WTC11 (cell line): Measurements from ENCODE around the gene FUT8. TPM values are rescaled to one million over a fixed set of nuclear protein-coding genes. Genes with fewer than 3 reads are reported as not detected.

Experiments used
- ATAC-seq: fragments of 200-7000 bp; cut with Tn5 transposase; 2 replicates; pipeline ENCODE4 v1.10.0; 2021; ENCODE audit warnings: mild to moderate bottlenecking, moderate library complexity
- CTCF ChIA-PET: fragments of 300-600 bp; sonication (Branson Sonifier 250); formaldehyde crosslinking; loops from one replicate; lab custom pipeline; 2021; ENCODE audit warnings: antibody characterized with exemption; lab: Charles Lee
- POLR2A ChIA-PET: fragments of 350-600 bp; sonication (Branson Sonifier 250); formaldehyde crosslinking; loops from one replicate; lab custom pipeline; 2021; ENCODE audit warnings: antibody characterized with exemption; lab: Charles Lee
- DNase-seq: peaks from one replicate; pipeline ENCODE4 v3.0.0; 2021; ENCODE audit warnings: low spot score
- H3K27ac Mint-ChIP-seq: 2 replicates; pipeline ENCODE4 v1.8.0; 2021; ENCODE audit warnings: mixed read lengths
- H3K27me3 Mint-ChIP-seq: 2 replicates; pipeline ENCODE4 v1.8.0; 2021; ENCODE audit warnings: low read depth, mild to moderate bottlenecking, moderate library complexity, mixed read lengths
- H3K36me3 Mint-ChIP-seq: 2 replicates; pipeline ENCODE4 v1.8.0; 2021; ENCODE audit warnings: mixed read lengths
- H3K4me1 Mint-ChIP-seq: 2 replicates; pipeline ENCODE4 v1.8.0; 2022; ENCODE audit warnings: mixed read lengths
- H3K4me3 Mint-ChIP-seq: 2 replicates; pipeline ENCODE4 v1.8.0; 2021; ENCODE audit warnings: mild to moderate bottlenecking, moderate library complexity, mixed read lengths
- H3K9me3 Mint-ChIP-seq: 2 replicates; pipeline ENCODE4 v1.8.0; 2021; ENCODE audit warnings: mixed read lengths
- CBFB ChIP-seq: sonication (generic); formaldehyde crosslinking; IDR thresholded peaks from 2 replicates; pipeline ENCODE4 v1.8.1; 2022; ENCODE audit warnings: mild to moderate bottlenecking, low read depth, missing genetic modification reagents
- CREB1 ChIP-seq: sonication (generic); formaldehyde crosslinking; IDR thresholded peaks from 2 replicates; pipeline ENCODE4 v1.8.0; 2023; ENCODE audit warnings: mild to moderate bottlenecking, missing genetic modification reagents
- CREM ChIP-seq: sonication (generic); formaldehyde crosslinking; IDR thresholded peaks from 2 replicates; pipeline ENCODE4 v1.8.1; 2022; ENCODE audit warnings: mild to moderate bottlenecking, missing genetic modification reagents, moderate library complexity
- HMGA2 ChIP-seq: fragments of 250-450 bp; sonication (Bioruptor Pico); IDR thresholded peaks from 2 replicates; pipeline ENCODE4 v1.4.0; 2021; ENCODE audit warnings: mild to moderate bottlenecking, moderate library complexity
- IRF2 ChIP-seq: sonication (generic); formaldehyde crosslinking; IDR thresholded peaks from 2 replicates; pipeline ENCODE4 v1.8.0; 2022; ENCODE audit warnings: low read depth, missing genetic modification reagents, borderline replicate concordance
- KAT7 ChIP-seq: sonication (generic); formaldehyde crosslinking; IDR thresholded peaks from 2 replicates; pipeline ENCODE4 v1.8.1; 2023; ENCODE audit warnings: missing genetic modification reagents, mild to moderate bottlenecking, borderline replicate concordance
- NR3C1 ChIP-seq: sonication (generic); formaldehyde crosslinking; conservative IDR thresholded peaks from 2 replicates; pipeline ENCODE4 v1.8.1; 2023; ENCODE audit warnings: low read depth, mild to moderate bottlenecking, missing genetic modification reagents
- PRRX2 ChIP-seq: fragments of 250-450 bp; sonication (Bioruptor Pico); IDR thresholded peaks from 2 replicates; pipeline ENCODE4 v1.8.0; 2021; ENCODE audit warnings: mild to moderate bottlenecking
- SMAD3 ChIP-seq: sonication (generic); formaldehyde crosslinking; IDR thresholded peaks from 2 replicates; pipeline ENCODE4 v1.8.0; 2022; ENCODE audit warnings: missing genetic modification reagents, mild to moderate bottlenecking, borderline replicate concordance
- SMAD4 ChIP-seq: sonication (generic); formaldehyde crosslinking; IDR thresholded peaks from 2 replicates; pipeline ENCODE4 v1.8.0; 2022; ENCODE audit warnings: mild to moderate bottlenecking, missing genetic modification reagents
- SOX15 ChIP-seq: fragments of 250-450 bp; sonication (Bioruptor Pico); IDR thresholded peaks from 2 replicates; pipeline ENCODE4 v1.9.0; 2021; ENCODE audit warnings: mild to moderate bottlenecking
- TP53 ChIP-seq: sonication (generic); formaldehyde crosslinking; IDR thresholded peaks from 2 replicates; pipeline ENCODE4 v1.8.1; 2023; ENCODE audit warnings: mild to moderate bottlenecking, missing genetic modification reagents
- ZBTB21 ChIP-seq: sonication (generic); formaldehyde crosslinking; IDR thresholded peaks from 2 replicates; pipeline ENCODE4 v1.8.1; 2023; ENCODE audit warnings: mild to moderate bottlenecking, missing genetic modification reagents, borderline replicate concordance
- ZNF317 ChIP-seq: sonication (generic); formaldehyde crosslinking; IDR thresholded peaks from 2 replicates; pipeline ENCODE4 v1.8.1; 2023; ENCODE audit warnings: low read depth, mild to moderate bottlenecking, moderate library complexity, missing genetic modification reagents, borderline replicate concordance
- total RNA-seq: library from RNA; stranded (reverse); gene quantifications from 3 replicates; pipeline ENCODE4 v1.2.3, GENCODE V29; 2021
- TF ChIP-seq, protein P1 (sequence below): fragments of 250-450 bp; sonication (Bioruptor Pico); conservative IDR thresholded peaks from 2 replicates; pipeline ENCODE4 v1.9.0; 2021; ENCODE audit warnings: mild to moderate bottlenecking
- TF ChIP-seq, protein P2 (sequence below): fragments of 250-450 bp; sonication (Bioruptor Pico); IDR thresholded peaks from 2 replicates; pipeline ENCODE4 v2.1.2; 2022; ENCODE audit warnings: mild to moderate bottlenecking, moderate library complexity
- TF ChIP-seq, protein P3 (sequence below): sonication (generic); formaldehyde crosslinking; IDR thresholded peaks from 2 replicates; pipeline ENCODE4 v1.8.1; 2022; ENCODE audit warnings: mild to moderate bottlenecking, missing genetic modification reagents, moderate library complexity, borderline replicate concordance
- TF ChIP-seq, protein P4 (sequence below): sonication (generic); formaldehyde crosslinking; IDR thresholded peaks from 2 replicates; pipeline ENCODE4 v1.8.0; 2022; ENCODE audit warnings: mild to moderate bottlenecking, missing genetic modification reagents
- TF ChIP-seq, protein P5 (sequence below): sonication (generic); formaldehyde crosslinking; IDR thresholded peaks from 2 replicates; pipeline ENCODE4 v1.8.1; 2023; ENCODE audit warnings: mild to moderate bottlenecking, missing genetic modification reagents, moderate library complexity
- TF ChIP-seq, protein P6 (sequence below): sonication (generic); formaldehyde crosslinking; IDR thresholded peaks from 2 replicates; pipeline ENCODE4 v1.8.1; 2023; ENCODE audit warnings: mild to moderate bottlenecking, moderate library complexity, missing genetic modification reagents
- TF ChIP-seq, protein P7 (sequence below): fragments of 250-450 bp; sonication (Bioruptor Pico); IDR thresholded peaks from 2 replicates; pipeline ENCODE4 v1.8.0; 2021; ENCODE audit warnings: mild to moderate bottlenecking
- TF ChIP-seq, protein P8 (sequence below): sonication (generic); formaldehyde crosslinking; conservative IDR thresholded peaks from 2 replicates; pipeline ENCODE4 v1.8.1; 2023; ENCODE audit warnings: mild to moderate bottlenecking, low read depth, missing genetic modification reagents, moderate library complexity

Gene FUT8
- total RNA-seq, 1 experiment from 2014 or later = 37.9 TPM

DNA sequence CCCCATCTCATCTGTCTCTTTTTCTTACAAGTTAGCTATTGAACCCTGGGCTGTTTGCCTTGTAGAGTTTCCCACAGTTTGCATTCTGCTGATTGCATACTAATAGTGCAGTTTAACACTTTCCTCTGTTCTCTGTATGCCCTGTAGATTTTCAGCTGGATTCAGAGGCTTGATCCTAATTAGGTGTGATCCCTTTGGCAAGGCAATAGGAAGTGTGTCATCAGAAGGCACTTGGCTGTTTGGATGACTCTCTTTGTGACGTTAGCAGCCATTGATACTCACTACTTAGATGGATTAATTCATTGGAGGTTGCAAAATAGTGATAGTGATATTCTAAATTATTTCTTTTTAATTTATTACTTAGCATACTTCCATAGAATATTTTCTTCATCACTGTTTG is 33.6 kb downstream of the FUT8 start:
- Mint-ChIP-seq H3K4me1 (peaks cover 17% of the 10 kb centered on the region), H3K9me3 (peaks cover 12% of the 10 kb centered on the region)
- TF ChIP-seq, protein P1, sequence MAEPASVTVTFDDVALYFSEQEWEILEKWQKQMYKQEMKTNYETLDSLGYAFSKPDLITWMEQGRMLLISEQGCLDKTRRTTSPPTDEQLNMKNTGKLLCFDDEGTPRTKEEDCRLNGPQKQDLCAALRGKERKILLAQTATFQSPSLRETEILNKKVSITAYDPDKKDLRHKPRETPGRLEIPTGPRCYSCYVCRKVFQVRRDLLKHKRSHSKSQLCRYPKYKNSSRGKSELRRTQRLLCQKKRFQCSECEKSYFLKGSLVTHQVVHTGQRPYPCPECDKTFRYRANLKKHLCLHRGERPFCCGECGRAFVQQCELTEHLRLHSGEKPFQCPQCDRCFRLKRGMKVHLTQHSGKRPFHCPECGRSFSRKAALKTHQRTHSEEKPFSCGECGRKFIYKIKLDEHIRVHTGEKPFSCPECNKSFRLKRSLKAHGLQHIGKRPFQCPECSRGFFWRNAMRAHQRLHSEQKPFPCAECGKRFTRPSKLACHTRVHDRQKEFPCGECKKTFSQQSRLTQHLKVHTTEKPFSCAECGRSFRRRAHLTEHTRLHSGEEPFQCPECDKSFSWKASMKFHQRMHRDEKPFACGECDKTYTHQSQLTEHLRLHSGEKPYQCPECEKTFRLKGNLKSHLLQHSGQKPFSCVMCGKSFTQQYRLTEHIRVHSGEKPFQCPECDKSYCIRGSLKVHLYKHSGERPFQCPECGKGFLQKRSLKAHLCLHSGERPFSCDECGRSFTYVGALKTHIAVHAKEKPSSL (CRISPR knock-in tag) = no peak
- no peak for TF ChIP-seq PRRX2 (CRISPR knock-in tag)
- TF ChIP-seq SOX15 (CRISPR knock-in tag) = no peak
- TF ChIP-seq SMAD3 = no peak
- no peak for TF ChIP-seq NR3C1 (CRISPR knock-in tag)
- TF ChIP-seq CBFB (CRISPR knock-in tag) = no peak
- no peak for TF ChIP-seq ZNF317 (CRISPR knock-in tag)
- TF ChIP-seq, protein P2, sequence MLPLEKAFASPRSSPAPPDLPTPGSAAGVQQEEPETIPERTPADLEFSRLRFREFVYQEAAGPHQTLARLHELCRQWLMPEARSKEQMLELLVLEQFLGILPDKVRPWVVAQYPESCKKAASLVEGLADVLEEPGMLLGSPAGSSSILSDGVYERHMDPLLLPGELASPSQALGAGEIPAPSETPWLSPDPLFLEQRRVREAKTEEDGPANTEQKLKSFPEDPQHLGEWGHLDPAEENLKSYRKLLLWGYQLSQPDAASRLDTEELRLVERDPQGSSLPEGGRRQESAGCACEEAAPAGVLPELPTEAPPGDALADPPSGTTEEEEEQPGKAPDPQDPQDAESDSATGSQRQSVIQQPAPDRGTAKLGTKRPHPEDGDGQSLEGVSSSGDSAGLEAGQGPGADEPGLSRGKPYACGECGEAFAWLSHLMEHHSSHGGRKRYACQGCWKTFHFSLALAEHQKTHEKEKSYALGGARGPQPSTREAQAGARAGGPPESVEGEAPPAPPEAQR (CRISPR knock-in tag) = no peak
- TF ChIP-seq ZBTB21 (CRISPR knock-in tag) = no peak
- TF ChIP-seq, protein P3, sequence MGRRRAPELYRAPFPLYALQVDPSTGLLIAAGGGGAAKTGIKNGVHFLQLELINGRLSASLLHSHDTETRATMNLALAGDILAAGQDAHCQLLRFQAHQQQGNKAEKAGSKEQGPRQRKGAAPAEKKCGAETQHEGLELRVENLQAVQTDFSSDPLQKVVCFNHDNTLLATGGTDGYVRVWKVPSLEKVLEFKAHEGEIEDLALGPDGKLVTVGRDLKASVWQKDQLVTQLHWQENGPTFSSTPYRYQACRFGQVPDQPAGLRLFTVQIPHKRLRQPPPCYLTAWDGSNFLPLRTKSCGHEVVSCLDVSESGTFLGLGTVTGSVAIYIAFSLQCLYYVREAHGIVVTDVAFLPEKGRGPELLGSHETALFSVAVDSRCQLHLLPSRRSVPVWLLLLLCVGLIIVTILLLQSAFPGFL (CRISPR knock-in tag) = no peak
- no peak for TF ChIP-seq HMGA2 (CRISPR knock-in tag)
- no peak for TF ChIP-seq SMAD4
- TF ChIP-seq, protein P4, sequence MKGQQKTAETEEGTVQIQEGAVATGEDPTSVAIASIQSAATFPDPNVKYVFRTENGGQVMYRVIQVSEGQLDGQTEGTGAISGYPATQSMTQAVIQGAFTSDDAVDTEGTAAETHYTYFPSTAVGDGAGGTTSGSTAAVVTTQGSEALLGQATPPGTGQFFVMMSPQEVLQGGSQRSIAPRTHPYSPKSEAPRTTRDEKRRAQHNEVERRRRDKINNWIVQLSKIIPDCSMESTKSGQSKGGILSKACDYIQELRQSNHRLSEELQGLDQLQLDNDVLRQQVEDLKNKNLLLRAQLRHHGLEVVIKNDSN (CRISPR knock-in tag) = no peak
- TF ChIP-seq, all 79 proteins: peak for 0
- ATAC-seq (peak; percentile 44), DNase-seq (no peak)
- CTCF ChIA-PET = interaction anchor here (1.5 kb wide), 1 partner anchor 378 kb away, joined by 6 read pairs; no protein-coding TSS in a partner anchor
- H3K27me3 Mint-ChIP-seq = no peaks in the 10 kb centered on the region
- POLR2A ChIA-PET = no interaction called here
- no peak overlapping the region for H3K4me3 Mint-ChIP-seq
- H3K36me3 Mint-ChIP-seq = peaks cover 15% of the 10 kb centered on the region
- H3K27ac Mint-ChIP-seq = peak overlapping the region; percentile 70; the same call in 1 of the 2 replicates

DNA sequence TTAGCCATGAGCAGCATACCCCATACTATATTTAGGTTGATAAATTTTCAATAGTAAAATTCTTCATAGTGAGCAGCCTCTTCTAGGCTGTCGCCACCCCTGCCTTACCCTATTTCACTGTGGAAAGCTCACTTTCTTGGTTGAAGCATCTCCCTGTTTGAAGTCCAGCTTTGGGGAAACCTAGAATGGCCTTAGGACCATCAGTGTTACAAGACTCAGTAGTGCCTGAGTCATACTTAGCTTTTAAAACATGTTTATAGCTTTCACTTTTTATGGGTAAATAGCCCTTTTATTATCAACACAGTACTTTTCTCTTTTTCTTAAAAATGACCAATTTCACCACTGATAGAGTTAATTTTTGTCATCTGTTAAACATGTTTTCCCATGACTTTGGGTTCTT is 37.1 kb downstream of the FUT8 start:
- Mint-ChIP-seq H3K4me3 (no peak overlapping the region), H3K27me3 (no peaks in the 10 kb centered on the region), H3K4me1 (peaks cover 17% of the 10 kb centered on the region), H3K9me3 (peaks cover 6% of the 10 kb centered on the region), H3K27ac (no peak overlapping the region), H3K36me3 (peaks cover 8% of the 10 kb centered on the region)
- no peak for ATAC-seq
- no peak for DNase-seq
- ChIA-PET CTCF (no interaction called here), POLR2A (no interaction called here)
- TF ChIP-seq IRF2 (CRISPR knock-in tag) (no peak), KAT7 (CRISPR knock-in tag) (no peak), CREB1 (CRISPR knock-in tag) (no peak), CREM (CRISPR knock-in tag) (no peak), TP53 (CRISPR knock-in tag) (no peak)
- TF ChIP-seq, protein P5, sequence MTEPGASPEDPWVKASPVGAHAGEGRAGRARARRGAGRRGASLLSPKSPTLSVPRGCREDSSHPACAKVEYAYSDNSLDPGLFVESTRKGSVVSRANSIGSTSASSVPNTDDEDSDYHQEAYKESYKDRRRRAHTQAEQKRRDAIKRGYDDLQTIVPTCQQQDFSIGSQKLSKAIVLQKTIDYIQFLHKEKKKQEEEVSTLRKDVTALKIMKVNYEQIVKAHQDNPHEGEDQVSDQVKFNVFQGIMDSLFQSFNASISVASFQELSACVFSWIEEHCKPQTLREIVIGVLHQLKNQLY (CRISPR knock-in tag) = no peak
- TF ChIP-seq, protein P6, sequence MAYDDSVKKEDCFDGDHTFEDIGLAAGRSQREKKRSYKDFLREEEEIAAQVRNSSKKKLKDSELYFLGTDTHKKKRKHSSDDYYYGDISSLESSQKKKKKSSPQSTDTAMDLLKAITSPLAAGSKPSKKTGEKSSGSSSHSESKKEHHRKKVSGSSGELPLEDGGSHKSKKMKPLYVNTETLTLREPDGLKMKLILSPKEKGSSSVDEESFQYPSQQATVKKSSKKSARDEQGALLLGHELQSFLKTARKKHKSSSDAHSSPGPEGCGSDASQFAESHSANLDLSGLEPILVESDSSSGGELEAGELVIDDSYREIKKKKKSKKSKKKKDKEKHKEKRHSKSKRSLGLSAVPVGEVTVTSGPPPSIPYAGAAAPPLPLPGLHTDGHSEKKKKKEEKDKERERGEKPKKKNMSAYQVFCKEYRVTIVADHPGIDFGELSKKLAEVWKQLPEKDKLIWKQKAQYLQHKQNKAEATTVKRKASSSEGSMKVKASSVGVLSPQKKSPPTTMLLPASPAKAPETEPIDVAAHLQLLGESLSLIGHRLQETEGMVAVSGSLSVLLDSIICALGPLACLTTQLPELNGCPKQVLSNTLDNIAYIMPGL (CRISPR knock-in tag) = no peak
- TF ChIP-seq, protein P7, sequence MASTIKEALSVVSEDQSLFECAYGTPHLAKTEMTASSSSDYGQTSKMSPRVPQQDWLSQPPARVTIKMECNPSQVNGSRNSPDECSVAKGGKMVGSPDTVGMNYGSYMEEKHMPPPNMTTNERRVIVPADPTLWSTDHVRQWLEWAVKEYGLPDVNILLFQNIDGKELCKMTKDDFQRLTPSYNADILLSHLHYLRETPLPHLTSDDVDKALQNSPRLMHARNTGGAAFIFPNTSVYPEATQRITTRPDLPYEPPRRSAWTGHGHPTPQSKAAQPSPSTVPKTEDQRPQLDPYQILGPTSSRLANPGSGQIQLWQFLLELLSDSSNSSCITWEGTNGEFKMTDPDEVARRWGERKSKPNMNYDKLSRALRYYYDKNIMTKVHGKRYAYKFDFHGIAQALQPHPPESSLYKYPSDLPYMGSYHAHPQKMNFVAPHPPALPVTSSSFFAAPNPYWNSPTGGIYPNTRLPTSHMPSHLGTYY (CRISPR knock-in tag) = no peak
- TF ChIP-seq, protein P8, sequence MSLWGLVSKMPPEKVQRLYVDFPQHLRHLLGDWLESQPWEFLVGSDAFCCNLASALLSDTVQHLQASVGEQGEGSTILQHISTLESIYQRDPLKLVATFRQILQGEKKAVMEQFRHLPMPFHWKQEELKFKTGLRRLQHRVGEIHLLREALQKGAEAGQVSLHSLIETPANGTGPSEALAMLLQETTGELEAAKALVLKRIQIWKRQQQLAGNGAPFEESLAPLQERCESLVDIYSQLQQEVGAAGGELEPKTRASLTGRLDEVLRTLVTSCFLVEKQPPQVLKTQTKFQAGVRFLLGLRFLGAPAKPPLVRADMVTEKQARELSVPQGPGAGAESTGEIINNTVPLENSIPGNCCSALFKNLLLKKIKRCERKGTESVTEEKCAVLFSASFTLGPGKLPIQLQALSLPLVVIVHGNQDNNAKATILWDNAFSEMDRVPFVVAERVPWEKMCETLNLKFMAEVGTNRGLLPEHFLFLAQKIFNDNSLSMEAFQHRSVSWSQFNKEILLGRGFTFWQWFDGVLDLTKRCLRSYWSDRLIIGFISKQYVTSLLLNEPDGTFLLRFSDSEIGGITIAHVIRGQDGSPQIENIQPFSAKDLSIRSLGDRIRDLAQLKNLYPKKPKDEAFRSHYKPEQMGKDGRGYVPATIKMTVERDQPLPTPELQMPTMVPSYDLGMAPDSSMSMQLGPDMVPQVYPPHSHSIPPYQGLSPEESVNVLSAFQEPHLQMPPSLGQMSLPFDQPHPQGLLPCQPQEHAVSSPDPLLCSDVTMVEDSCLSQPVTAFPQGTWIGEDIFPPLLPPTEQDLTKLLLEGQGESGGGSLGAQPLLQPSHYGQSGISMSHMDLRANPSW (CRISPR knock-in tag) = no peak
